Stimulated activated CD4-positive, alpha-beta T cell treated with anti-CD3 and anti-CD28 coated beads, Interleukin-4, amount 100 ng/mL, for 1 hour (primary cell): Measurements from ENCODE around the gene MFSD2B.
"Not testable (repeated sequence)": the region's sequence is repeated elsewhere in the genome, so short reads cannot be mapped to it uniquely, and the experiment has no call there.

Experiments
- DNase-seq: peaks from one replicate; pipeline ENCODE4 v3.0.0-alpha.2; 2020

Gene MFSD2B, protein sequence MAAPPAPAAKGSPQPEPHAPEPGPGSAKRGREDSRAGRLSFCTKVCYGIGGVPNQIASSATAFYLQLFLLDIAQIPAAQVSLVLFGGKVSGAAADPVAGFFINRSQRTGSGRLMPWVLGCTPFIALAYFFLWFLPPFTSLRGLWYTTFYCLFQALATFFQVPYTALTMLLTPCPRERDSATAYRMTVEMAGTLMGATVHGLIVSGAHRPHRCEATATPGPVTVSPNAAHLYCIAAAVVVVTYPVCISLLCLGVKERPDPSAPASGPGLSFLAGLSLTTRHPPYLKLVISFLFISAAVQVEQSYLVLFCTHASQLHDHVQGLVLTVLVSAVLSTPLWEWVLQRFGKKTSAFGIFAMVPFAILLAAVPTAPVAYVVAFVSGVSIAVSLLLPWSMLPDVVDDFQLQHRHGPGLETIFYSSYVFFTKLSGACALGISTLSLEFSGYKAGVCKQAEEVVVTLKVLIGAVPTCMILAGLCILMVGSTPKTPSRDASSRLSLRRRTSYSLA

DNA sequence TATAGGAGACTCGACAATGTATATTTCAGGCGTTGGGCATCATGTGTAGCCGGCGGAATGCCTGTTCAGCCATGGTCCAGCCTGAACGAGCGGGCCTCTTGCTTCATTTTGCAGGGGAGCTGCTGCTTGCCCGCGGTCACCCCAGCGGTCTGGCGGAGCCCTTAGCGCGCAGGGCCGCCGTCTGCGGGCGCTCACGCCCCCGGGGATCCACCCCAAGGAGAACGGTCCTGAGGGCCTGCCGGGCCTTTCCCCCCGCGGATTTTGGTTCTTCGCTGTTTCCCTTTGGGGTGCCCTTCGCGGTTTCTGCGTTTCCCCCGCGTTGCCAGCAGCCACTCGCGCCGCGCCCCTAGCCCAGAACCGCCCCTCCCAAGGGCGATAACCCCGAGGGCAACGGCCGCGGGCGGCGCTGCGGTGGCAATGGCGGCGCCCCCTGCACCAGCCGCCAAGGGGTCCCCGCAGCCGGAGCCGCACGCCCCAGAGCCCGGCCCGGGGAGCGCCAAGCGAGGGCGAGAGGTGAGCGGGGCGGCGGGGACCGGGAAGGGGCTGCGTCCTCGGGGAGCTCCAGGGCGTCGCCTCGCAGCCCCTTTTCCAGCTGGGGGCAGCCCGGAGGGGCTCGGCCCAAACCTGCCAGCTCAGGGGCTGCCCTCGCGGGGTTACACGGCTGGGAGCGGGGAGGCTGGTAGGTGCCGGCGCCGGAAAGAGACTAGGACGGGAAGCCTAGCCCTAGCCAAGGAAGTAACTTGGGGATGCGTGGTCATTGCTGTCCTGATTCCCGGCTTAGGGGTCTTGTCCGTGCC is at the start of gene MFSD2B:
Gene MFSD2B (plus strand): TSS at position 406 of the 797 bp plus-strand sequence. CDS start 12 bp downstream, at position 418.
- no peak for DNase-seq

DNA sequence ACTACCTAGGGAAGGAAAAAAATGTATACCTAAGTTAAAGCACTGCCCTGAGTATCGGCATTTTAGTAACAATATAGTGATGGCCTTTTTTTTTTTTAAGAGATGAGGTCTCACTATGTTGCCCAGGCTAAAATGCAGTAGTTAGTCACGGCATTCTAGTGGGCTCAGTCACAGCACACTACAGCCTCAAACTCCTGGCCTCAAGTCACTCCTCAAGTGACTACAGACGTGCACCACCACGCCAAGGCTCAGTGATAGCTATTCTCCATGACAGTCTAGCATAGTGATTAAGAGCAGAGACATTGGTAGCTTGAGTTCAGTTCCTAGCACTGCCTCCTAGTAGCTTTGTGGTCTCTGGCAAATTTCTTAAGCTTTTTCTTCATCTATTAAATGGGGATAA is 42.0 kb upstream of the MFSD2B start:
- DNase-seq = no peak

DNA sequence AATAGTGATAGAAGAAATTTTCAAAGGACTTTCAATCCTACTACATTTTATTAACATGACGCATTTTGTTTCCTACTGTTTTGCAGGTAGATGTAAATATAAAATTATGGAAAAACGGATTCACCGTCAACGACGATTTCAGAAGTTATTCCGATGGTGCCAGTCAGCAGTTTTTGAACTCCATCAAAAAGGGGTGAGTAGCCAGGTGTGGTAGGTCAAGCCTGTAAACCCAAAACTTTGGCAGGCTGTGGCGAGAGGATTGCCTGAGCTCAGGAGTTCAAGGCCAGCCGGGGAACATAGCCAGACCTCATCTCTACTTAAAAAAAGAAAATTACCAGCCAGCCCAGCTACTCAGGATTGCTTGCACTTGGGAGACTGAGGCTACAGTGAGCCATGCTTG is 33.0 kb upstream of the MFSD2B start:
- DNase-seq = no peak

DNA sequence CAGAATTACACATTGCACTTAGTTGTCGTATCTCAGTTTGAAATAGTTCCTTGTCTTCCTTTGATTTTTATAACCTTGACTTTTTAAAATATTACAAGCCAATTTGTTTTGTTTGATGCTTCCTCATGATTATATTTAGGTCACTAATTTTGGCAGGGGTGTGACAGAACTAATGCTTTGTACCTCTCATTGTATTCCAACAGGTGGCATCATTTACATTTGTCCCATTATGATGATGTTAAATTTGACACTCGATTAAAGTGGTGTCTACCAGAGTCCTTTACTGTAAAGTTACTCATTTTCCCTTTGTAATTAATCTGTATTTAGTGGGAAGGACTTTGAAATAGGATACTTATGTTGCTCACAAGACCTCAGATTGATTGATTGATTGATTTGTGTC is 21.5 kb upstream of the MFSD2B start:
- no peak for DNase-seq

DNA sequence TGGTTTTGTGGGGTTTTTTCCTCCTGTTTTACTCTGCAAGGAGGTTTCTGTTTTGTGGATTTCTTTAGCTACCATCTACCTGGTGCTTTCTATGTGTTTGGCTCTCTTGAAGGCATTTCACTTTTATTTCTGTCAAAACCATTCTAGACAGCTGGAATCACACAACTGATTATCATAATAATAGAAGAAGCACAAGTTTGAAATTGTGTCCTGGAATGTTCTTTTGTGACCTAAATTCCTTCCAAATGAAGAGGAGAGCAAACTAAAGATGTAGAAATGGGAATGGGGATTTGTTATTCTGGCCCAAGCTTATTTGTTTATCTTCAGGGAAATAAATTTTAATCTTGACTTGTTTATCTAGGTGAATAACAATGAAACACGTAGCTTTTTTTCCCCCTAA is 17.0 kb upstream of the MFSD2B start:
- DNase-seq = no peak

DNA sequence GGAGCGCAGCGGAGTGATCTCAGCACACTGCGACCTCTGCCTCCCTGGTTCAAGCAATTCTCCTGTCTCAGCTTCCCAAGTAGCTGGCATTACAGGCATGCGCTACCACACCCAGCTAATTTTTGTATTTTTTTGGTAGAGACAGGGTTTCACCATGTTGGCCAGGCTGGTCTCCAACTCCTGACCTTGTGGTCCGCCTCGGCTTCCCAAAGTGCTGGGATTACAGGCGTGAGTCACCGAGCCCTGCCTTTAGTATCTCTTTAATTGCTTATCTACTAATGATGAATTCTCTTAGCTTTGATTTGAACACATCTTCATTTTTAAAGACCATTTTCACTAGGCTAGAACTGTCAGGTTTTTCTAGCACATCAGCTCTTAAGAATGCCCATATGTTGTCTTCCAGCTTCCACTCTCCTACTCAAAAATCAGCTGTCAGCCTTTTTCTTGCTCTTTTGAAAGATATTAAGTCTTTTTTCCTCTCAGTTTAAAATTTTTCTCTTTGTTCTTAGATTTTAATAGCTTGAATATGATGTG is 16.1 kb upstream of the MFSD2B start:
- no peak for DNase-seq

DNA sequence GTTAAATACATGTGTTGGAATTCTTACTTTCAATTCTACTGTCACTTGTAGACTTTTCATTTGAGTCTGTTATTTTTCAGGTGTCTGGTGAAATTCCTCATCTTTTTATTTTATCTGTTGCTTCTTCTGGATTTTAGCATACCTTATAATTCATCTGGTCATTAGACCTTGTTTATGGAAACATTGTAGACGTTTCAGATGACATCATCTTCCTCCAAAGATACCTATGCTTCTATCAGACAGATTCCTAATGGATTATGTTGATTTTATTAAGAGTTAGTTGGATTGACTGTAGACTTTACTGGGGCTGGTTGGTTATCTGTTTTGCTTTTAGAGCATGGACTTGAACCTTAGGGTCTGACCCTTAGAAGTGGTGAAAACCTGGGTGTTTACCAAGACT is 15.3 kb upstream of the MFSD2B start:
- DNase-seq = no peak

DNA sequence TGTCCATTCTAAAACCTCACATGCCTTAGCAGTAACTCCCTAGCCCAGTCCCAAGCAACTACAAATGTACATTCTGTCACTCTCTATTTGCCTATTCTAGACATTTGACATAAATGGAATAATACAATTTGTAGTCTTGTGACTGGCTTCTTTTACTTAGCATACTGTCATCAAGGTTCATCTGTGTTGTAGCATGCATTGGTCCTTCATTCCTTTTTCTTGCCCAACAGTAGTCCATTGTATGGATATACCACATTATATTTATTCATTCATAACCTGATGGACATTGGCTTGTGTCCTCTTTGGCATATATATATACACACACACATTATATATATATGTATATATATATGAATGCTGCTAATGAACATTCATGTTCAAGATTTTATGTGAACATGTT is 2.2 kb upstream of the MFSD2B start:
- no peak for DNase-seq

DNA sequence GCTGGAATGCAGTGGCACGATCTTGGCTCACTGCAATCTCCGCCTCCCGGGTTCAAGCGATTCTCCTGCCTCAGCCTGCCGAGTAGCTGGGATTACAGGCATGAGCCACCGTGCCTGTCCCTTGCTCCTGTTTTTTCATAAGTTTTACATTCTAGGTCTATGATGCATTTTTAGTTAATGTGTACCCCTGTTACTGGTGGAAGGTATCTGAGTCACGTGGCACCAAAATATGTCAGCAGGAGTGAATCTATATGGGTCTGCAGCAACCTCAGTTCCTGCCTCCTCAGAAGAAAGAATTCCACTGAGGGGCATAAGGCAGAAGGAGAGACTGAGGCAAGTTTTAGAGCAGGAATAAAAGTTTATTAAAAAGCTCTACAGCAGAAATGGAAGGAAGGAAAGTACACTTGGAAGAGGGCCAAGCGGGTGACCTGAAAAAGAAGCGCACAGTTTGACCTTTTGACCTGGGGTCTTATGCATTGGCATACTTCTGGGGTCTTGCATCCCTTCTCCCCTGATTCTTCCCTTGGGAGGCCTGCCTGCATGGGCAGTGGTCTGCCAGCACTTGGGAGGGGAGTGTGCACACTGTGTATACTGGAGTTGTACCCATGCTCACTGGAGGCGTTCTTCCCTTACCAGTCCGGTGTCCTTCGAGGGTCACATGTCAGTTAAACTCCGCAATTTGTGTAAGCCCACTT is 1.1 kb upstream of the MFSD2B start:
- no peak for DNase-seq

DNA sequence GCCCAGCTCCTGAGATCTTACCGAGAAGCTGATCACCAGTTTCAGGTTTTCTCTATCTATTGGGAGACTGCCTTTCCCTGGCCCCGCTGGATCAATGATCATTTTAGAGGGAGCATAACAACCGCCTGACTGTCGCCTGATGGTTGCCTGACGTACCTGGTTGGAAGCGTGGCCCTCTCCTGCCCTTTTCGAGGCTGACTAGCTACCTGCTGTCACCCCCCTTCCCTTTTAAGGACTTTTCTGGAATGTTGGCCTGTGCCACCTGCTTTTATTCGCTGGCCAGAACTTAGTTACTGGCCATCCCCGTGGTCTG is 562 bp upstream of the MFSD2B start:
- DNase-seq = no peak

DNA sequence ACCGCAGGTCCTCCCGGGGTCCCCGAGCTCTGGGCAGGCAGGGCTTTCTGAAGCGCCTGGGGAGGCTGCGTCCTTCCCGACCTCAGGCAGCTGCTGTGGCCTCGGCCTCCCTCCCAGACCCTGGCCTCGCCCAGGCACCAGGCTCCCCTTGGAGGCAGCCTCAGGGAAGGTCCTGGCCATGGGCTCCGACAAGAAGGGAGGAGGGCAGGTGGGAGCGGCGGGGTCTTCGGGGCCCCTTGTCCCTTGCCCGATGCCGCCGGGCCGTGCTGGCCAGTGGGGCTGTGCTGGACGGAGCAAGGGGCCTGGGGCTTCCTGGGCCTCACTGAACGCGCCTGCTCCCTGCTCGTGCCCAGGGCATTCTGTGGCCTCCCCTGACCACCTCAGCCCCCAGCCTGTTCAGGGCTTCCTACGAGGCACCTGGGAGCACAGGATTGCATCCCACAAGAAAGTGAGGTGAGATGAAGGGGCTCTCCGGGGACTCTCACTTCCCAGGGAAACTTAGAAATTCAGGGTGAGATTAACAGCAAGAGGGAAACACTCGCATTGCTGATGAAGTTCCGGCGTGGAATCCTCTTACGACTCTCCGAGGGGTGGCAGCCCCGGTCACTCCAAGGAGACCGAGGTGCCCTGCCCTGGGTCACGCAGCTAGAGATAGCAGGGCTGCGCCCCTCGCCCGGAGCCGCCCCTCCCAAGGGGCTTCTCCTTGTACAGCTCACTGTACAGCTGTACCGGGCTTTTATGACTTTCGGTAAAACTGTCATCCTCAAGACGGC is 778 bp downstream of the MFSD2B start:
- DNase-seq = no peak

DNA sequence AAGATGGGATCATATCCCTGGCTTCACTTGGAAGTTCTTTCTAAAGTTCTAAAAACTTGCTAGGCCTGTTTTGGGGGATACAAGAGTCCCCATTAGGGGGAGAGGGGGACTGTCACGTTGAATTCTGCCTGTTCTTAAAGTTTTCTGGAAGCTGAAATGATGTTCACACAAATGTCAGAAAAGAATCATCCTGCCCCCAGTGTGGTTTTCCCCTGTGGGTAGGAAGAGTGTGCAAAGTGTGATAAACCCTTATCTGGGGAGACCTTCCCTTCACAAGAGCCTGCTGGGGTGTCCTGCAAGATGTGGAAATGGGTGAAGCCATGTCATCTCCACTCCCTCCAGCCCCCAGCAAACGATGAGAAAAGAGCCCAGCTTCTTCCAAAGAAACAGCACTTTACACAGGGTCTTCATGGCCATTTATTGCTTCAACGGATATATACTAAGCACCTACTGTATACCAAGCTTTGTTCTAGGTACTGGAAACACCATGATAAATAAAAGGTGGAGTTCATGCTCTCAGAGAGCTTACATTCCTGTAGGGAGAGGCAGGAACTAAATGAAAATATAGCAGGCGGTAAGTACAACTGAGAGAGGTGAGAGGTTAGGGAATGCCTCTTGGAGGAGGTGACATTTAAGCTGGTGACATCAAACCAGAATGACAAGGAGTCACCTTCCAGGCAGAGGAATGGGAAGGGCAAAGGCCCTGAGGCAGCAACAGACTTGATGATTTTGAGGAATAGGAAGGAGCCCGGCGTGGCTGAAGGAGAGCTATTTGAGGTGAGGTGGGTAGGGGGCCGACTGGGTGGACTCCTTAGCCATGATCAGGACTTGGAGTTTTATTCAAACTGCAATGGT is 1.6 kb downstream of the MFSD2B start:
- DNase-seq = no peak

DNA sequence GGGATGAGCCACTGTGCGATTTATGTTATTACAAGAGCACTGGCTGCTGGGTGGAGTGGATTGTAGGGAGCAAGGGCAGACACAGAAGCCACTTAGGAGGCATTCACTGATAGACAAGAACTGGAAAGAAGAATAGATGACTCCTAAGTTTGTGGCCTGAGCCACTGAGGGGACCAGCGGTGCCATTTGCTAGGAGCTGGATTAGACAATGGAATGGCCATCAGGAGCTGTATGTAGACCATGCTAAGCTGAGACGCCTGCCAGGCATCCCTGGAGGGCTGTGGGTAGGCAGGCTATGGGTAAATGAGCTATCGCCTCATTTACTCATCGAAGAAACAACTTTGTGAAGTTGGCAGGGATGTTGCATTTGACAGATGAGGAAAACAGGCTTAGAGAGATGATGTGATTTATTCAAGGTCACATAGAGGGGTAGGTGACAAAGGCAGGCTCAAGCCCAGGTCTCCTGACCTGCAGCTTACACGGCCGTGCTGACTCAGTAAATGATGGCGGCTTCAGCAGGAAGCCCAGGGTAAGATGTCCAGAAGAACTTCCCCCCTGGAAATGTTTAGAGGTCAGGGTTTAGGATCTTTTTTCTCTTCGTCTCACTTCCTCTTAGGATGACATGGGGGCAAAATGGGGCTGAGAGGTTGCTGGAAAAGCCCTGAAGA is 2.8 kb downstream of the MFSD2B start:
- no peak for DNase-seq

DNA sequence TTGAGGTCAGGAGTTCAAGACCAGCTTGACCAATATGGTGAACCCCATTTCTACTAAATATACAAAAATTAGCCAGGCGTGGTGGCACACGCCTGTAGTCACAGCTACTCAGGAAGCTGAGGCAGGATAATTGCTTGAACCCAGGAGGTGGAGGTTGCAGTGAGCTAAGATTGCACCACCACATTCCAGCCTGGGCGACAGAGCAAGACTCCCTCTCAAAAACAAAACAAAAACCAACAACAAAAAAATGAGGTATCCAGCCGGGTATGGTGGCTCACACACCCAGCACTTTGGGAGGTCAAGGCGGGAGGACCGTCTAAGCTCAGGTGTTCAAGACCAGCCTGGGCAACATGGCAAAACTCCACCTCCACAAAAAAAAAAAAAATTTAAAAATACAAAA is 5.0 kb downstream of the MFSD2B start:
- not testable (repeated sequence) for DNase-seq

DNA sequence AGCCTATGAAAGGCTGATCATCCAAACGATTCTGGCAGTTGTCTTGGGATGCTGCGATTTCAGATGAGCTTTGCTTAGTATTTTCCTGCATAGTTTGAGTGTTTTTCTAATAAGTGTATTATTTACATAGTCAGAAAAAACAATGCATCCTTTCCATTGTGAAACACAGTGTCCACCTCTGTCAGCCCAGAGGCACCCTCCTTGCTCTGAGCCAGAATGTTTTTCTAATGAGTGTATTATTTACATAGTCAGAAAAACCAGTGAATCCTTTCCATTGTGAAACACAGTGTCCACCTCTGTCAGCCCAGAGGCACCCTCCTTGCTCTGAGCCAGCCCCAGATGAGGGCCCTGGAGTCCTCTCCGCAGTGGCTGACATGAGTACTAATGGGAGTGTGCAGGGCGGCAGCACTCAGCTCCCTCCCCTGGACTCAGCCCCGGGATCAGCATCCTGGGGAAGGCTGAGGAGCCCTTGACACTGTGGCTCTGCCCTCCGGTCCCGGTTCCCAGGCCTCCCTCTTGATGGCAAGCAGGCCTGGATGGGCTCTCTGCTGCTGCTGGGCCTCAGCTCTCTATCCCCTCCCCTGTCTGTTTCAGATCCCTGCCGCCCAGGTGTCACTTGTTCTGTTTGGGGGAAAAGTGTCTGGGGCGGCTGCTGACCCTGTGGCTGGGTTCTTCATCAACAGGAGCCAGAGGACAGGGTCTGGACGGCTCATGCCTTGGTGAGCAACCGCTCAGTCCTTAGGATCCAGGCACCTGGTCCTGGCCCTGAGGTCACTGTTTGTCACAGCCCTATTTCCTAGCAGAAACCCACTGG is 5.9 kb downstream of the MFSD2B start:
- DNase-seq = no peak

DNA sequence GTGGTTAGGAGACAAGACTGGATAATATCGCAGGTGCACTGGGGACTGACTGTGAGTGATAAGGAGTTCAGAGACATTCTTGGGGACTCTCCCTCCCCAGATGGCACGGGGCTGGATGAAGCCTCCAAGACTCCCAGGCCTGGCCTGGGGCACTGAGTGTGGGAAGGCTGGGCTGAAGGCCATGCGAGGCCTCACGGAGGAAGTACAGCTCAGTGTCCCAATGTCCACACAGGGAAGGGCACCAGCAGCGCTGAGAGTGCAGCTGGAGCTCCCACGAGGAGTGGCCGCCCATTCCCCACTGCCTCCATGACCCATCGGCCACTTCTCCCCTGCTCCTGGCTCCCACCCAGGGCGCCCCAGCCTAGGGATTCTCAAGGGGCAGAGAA is 6.5 kb downstream of the MFSD2B start:
- no peak for DNase-seq

DNA sequence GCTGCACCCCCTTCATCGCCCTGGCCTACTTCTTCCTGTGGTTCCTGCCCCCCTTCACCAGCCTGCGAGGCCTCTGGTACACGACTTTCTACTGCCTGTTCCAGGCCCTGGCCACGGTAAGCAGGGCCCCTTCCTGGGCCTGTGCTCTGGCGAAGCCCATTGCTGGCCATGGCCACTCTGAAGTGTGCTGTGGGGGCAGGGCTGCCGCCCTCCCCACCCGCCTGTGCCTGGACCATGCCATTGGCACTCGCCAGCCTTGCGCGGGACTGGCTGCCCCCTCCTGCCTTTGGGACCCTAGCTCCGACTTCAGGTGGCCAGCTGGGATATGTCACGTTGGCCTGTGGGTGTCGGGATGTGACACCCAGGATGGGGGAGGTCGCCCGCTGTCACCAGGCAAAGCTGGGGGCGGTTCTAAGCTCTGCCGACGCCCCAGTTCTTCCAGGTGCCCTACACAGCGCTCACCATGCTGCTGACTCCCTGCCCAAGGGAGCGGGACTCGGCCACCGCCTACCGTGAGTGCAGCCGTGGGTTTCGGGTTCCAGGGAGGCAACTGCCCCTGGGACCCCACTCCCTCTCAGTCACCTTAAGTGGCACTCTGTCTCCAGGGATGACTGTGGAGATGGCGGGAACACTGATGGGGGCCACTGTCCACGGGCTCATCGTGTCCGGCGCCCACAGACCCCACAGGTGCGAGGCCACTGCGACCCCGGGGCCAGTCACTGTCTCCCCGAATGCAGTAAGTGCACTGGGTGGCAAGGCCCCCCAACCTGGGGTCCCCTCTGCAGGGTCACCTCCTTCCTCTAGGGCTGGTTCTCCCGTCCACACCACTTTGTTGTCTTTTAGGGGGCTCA is 7.2 kb downstream of the MFSD2B start:
- DNase-seq = no peak

DNA sequence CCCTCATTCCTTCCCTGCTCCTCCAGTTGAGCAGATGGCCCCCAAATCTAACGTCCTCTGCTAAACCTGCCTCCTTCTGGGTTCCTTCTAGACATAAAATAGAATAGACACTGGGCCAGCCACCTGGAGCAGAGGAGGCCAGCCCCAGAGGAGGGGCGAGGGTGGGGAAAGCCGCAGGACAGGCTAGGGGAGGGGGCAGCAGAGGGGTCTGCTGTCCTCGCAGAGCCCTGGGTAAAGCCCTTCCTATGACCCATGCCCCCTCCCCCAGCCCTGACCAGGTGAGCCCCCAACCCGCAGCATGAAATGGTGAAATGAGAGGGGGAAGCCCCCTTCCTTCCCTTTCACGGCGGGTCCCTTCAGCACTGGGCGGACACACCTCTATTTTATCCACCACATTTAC is 7.8 kb downstream of the MFSD2B start:
- DNase-seq = no peak

DNA sequence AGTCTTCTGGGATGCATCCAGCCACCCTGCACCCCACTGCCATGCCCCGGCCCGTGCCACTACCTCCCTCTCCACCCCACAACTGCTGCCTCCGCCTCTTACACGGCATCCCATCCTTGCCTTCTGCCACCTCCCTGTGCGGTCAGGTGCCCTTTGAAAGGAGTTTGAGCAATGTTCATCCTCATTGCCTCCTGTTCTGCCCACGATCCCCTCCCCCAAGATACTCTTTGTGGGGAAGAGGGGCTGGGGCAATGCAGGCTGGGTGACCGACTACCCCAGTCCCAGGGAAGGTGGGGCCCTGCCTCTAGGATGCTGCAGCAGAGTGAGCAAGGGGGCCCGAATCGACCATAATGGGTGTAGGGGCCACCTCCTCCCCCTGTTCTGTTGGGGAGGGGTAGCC is 8.4 kb downstream of the MFSD2B start:
- no peak for DNase-seq
